ENCODE data around the gene KLHL17. TPM values are rescaled to one million over a fixed set of nuclear protein-coding genes. Genes with fewer than 3 reads are reported as not detected.

KLHL17 gene
- total RNA-seq, 4 donors from 2014 or later = 3.7 to 10.8 (median 6.2) TPM

- Histone ChIP-seq H3K9me3 (no peaks in the 10 kb centered on the region), H3K36me3 (no peaks in the 10 kb centered on the region), H3K4me3 (peak overlapping the region; percentile 57 to 75 (median 62)), H3K27me3 (peaks cover 6 to 99% (median 19%) of the 10 kb centered on the region in 4 donors), H3K4me1 (peaks cover 32 to 61% (median 54%) of the 10 kb centered on the region in 4 donors), H3K27ac (replicated peaks in 1 of 4) (peak overlapping the region; percentile 56 to 68 (median 60))
- WGBS = 2% methylated on average over 17 of the region's 120 CpGs
- no peak for TF ChIP-seq POLR2AphosphoS5 (IDR thresholded peaks at IDR 0.05)
- no peak for TF ChIP-seq EP300 (IDR thresholded peaks at IDR 0.05)
- no peak for TF ChIP-seq POLR2A (IDR thresholded peaks at IDR 0.05; ENCODE audit: low read depth)
- no peak for TF ChIP-seq CTCF (IDR thresholded peaks at IDR 0.05)
- intact Hi-C loops (cut with DNase I) = no loop called here
- DNase-seq (ENCODE audit: extremely low spot score) = no peak
Measured at GRCh38 chr1:924656-925560, 35.5 kb upstream of the KLHL17 start.

GRCh38 chr1:925561-926421 lies 34.6 kb upstream of the KLHL17 start:
- no peak overlapping the region for H3K27ac ChIP-seq (replicated peaks in 1 of 4)

GRCh38 chr1:927234-927633 lies 33.1 kb upstream of the KLHL17 start:
- Histone ChIP-seq H3K4me3 (no peak overlapping the region), H3K4me1 (peaks cover 20 to 41% (median 37%) of the 10 kb centered on the region in 4 donors), H3K27me3 (peaks cover 0 to 99% (median 16%) of the 10 kb centered on the region in 4 donors), H3K36me3 (no peaks in the 10 kb centered on the region), H3K27ac (replicated peaks in 1 of 4) (no peak overlapping the region), H3K9me3 (no peaks in the 10 kb centered on the region)
- no peak for DNase-seq (ENCODE audit: extremely low spot score)
- intact Hi-C loops (cut with DNase I) = no loop called here
- 86% methylated on average over 9 of the region's 9 CpGs for WGBS
- TF ChIP-seq CTCF (IDR thresholded peaks at IDR 0.05) (no peak), POLR2AphosphoS5 (IDR thresholded peaks at IDR 0.05) (no peak), EP300 (IDR thresholded peaks at IDR 0.05) (no peak), POLR2A (IDR thresholded peaks at IDR 0.05; ENCODE audit: low read depth) (no peak)

More at GRCh38 chr1:925561-926421, 34.6 kb upstream of the KLHL17 start:
- DNase-seq (ENCODE audit: extremely low spot score) = no peak
- Histone ChIP-seq H3K9me3 (no peaks in the 10 kb centered on the region), H3K4me1 (peaks cover 27 to 53% (median 46%) of the 10 kb centered on the region in 4 donors), H3K36me3 (no peaks in the 10 kb centered on the region), H3K27me3 (peaks cover 5 to 99% (median 16%) of the 10 kb centered on the region in 4 donors), H3K4me3 (peak overlapping the region; percentile 57 to 75 (median 62))
- 1% methylated on average over 18 of the region's 65 CpGs for WGBS
- intact Hi-C loops (cut with DNase I) = no loop called here
- TF ChIP-seq CTCF (IDR thresholded peaks at IDR 0.05) (no peak), POLR2AphosphoS5 (IDR thresholded peaks at IDR 0.05) (peak in 1 of 2 donors; percentile 29)

GRCh38 chr1:927748-928147 lies 32.6 kb upstream of the KLHL17 start:
- intact Hi-C loops (cut with DNase I) = no loop called here
- 59% methylated on average over 10 of the region's 10 CpGs for WGBS

More at GRCh38 chr1:927748-928147, 32.6 kb upstream of the KLHL17 start:
- Histone ChIP-seq H3K27me3 (peaks cover 0 to 99% (median 16%) of the 10 kb centered on the region in 4 donors), H3K36me3 (no peaks in the 10 kb centered on the region), H3K4me1 (peaks cover 20 to 36% (median 33%) of the 10 kb centered on the region in 4 donors), H3K4me3 (no peak overlapping the region), H3K27ac (replicated peaks in 1 of 4) (no peak overlapping the region), H3K9me3 (no peaks in the 10 kb centered on the region)
- no peak for DNase-seq (ENCODE audit: extremely low spot score)
- TF ChIP-seq CTCF (IDR thresholded peaks at IDR 0.05) (no peak), POLR2AphosphoS5 (IDR thresholded peaks at IDR 0.05) (no peak), POLR2A (IDR thresholded peaks at IDR 0.05; ENCODE audit: low read depth) (no peak), EP300 (IDR thresholded peaks at IDR 0.05) (no peak)
